Right cardiac atrium (tissue), 5 donors: ENCODE data around the gene HOXB3. TPM values are rescaled to one million over a fixed set of nuclear protein-coding genes. Genes with fewer than 3 reads are reported as not detected.

ENCODE experiments used
- microRNA-seq, 2 donors: library from miRNA; unstranded; fragments of <30 nt; microRNA quantifications; one replicate each; pipeline ENCODE4 v1.2.0, GENCODE V29; 2020 to 2021
- polyA plus RNA-seq: library from polyadenylated mRNA; stranded (reverse); fragments of 200-250 nt; gene quantifications from one replicate; pipeline ENCODE4 v1.2.3, GENCODE V29; 2013
- total RNA-seq, 4 donors: library from RNA; stranded (reverse); fragmentation: NEBNext Ultra II Directional; extraction: Animal tissue kit (Norgen Biotek cat#: 25700); gene quantifications; one replicate each; pipeline ENCODE4 v1.2.1, GENCODE V29; 2021
- donor health status: healthy with polysubstance abuse.
- donor health status: DM: no; HTN: yes; CAD: no.
- donor health status: DM: no; HTN: no; CAD: no.
- donor health status: DM: no; HTN: yes; CAD: no; lungs with severe emphysema.
- donor health status: DM: yes; HTN: yes; CAD: no.

The HOXB3 gene
- total and polyA plus RNA-seq, 5 donors, result 1.2 to 2.8 (median 2.3) TPM

Small RNAs within 50 kb of the gene (microRNA-seq; reads per million reads assigned to microRNA genes)
- gene MIR196A1, result 0 reads per million in 2 donors

Other genes starting within 250 kb of the HOXB3 start
- under 1 TPM in 3 of 4 donors, not detected in 1; 0.38 to 0.77 (median 0.54) TPM for gene SKAP1, start 160.0 kb downstream of the HOXB3 start, total RNA-seq
- 0.54 TPM for gene SKAP1, start 160.0 kb downstream of the HOXB3 start, polyA plus RNA-seq
- gene HOXB1, start 59.2 kb downstream of the HOXB3 start, total RNA-seq, result not detected
- gene HOXB1, start 59.2 kb downstream of the HOXB3 start, polyA plus RNA-seq, result not detected
- gene HOXB2, start 45.1 kb downstream of the HOXB3 start, total RNA-seq, result 1 to 10 TPM; 2.4 to 9.9 (median 6.0) TPM
- gene HOXB2, start 45.1 kb downstream of the HOXB3 start, polyA plus RNA-seq, result 5.5 TPM
- gene HOXB4, start 11.9 kb downstream of the HOXB3 start, total RNA-seq, result 1 to 10 TPM in 1 of 4 donors, under 1 TPM in 3; 0.38 to 1.1 (median 0.52) TPM
- gene HOXB4, start 11.9 kb downstream of the HOXB3 start, polyA plus RNA-seq, result 1.1 TPM
- gene HOXB5, start 3.5 kb upstream of the HOXB3 start, total RNA-seq, result under 1 TPM in 3 of 4 donors, not detected in 1; 0.12 to 0.37 (median 0.14) TPM
- 0.14 TPM for gene HOXB5, start 3.5 kb upstream of the HOXB3 start, polyA plus RNA-seq
- gene HOXB6, start 14.7 kb upstream of the HOXB3 start, total RNA-seq, result 1 to 10 TPM in 2 of 4 donors, under 1 TPM in 2; 0.74 to 1.8 (median 1.0) TPM
- 1.1 TPM for gene HOXB6, start 14.7 kb upstream of the HOXB3 start, polyA plus RNA-seq
- gene HOXB7, start 20.8 kb upstream of the HOXB3 start, total RNA-seq, result under 1 TPM; 0.50 to 0.80 (median 0.59) TPM
- 0.48 TPM for gene HOXB7, start 20.8 kb upstream of the HOXB3 start, polyA plus RNA-seq
- gene HOXB8, start 25.1 kb upstream of the HOXB3 start, total RNA-seq, result not detected
- gene HOXB8, start 25.1 kb upstream of the HOXB3 start, polyA plus RNA-seq, result not detected
- gene HOXB9, start 36.1 kb upstream of the HOXB3 start, total RNA-seq, result not detected
- gene HOXB9, start 36.1 kb upstream of the HOXB3 start, polyA plus RNA-seq, result 0.02 TPM
- not detected for gene PRAC1, start 132.3 kb upstream of the HOXB3 start, total RNA-seq
- not detected for gene PRAC1, start 132.3 kb upstream of the HOXB3 start, polyA plus RNA-seq
- not detected for gene PRAC2, start 132.9 kb upstream of the HOXB3 start, total RNA-seq
- gene PRAC2, start 132.9 kb upstream of the HOXB3 start, polyA plus RNA-seq, result not detected
- gene HOXB13, start 138.5 kb upstream of the HOXB3 start, total RNA-seq, result not detected
- not detected for gene HOXB13, start 138.5 kb upstream of the HOXB3 start, polyA plus RNA-seq
- gene TTLL6, start 227.0 kb upstream of the HOXB3 start, total RNA-seq, result under 1 TPM in 2 of 4 donors, not detected in 2; 0.06 to 0.23 TPM
- gene TTLL6, start 227.0 kb upstream of the HOXB3 start, polyA plus RNA-seq, result 0.27 TPM
- gene CALCOCO2, start 240.8 kb upstream of the HOXB3 start, total RNA-seq, result 100 to 1,000 TPM; 220 to 298 (median 281) TPM
- 131 TPM for gene CALCOCO2, start 240.8 kb upstream of the HOXB3 start, polyA plus RNA-seq